Kidney (tissue), 14 donors: ENCODE data around the gene CALD1. TPM values are rescaled to one million over a fixed set of nuclear protein-coding genes. Genes with fewer than 3 reads are reported as not detected.

Experiments
- DNase-seq, 5 donors: peaks; one replicate each; pipeline ENCODE4 v3.0.0-alpha.2; 2013 to 2020
- FAIRE-seq: peaks from 2 replicates; lab custom pipeline; 2012; peaks lifted over from hg19 to GRCh38; lab: Jason Lieb, UNC
- H3K27ac ChIP-seq, 2 donors: one replicate each; pipeline ENCODE4 v1.7.0; 2013; ENCODE audit warnings: low read depth in 2 of 2, low read length in 2 of 2, inconsistent platforms in 1 of 2
- H3K27me3 ChIP-seq: one replicate; pipeline ENCODE4 v1.7.1; 2013; ENCODE audit warnings: low read length, inconsistent platforms; ENCODE audit not compliant: control insufficient read depth, insufficient read depth
- H3K36me3 ChIP-seq, 3 donors: one replicate each; pipeline versions ENCODE4 v1.7.0 to v1.7.1; 2013; ENCODE audit warnings: low read length in 3 of 3, control low read depth in 1 of 3, inconsistent platforms in 1 of 3; ENCODE audit not compliant: insufficient read depth in 3 of 3, control insufficient read depth in 2 of 3
- H3K4me1 ChIP-seq, 3 donors: one replicate each; pipeline versions ENCODE4 v1.7.0 to v1.7.1; 2013; ENCODE audit warnings: low read length in 3 of 3, inconsistent platforms in 1 of 3, low read depth in 1 of 3; ENCODE audit not compliant: control insufficient read depth in 2 of 3, insufficient read depth in 2 of 3
- H3K4me3 ChIP-seq, 3 donors: one replicate each; pipeline versions ENCODE4 v1.7.0 to v1.8.1; 2013; ENCODE audit warnings: low read length in 3 of 3, control low read depth in 1 of 3, inconsistent platforms in 1 of 3
- H3K9ac ChIP-seq, 3 donors: one replicate each; pipeline versions ENCODE4 v1.7.0 to v1.7.1; 2013; ENCODE audit warnings: low read length in 3 of 3, control low read depth in 1 of 3, inconsistent platforms in 1 of 3
- H3K9me3 ChIP-seq, 3 donors: one replicate each; pipeline versions ENCODE4 v1.7.0 to v1.7.1; 2013; ENCODE audit warnings: low read length in 3 of 3, control low read depth in 1 of 3, inconsistent platforms in 1 of 3; ENCODE audit not compliant: control insufficient read depth in 2 of 3, insufficient read depth in 1 of 3
- CTCF ChIP-seq: IDR thresholded peaks from 3 replicates; pipeline ENCODE4 v1.5.1; 2012; ENCODE audit warnings: mild to moderate bottlenecking, moderate library complexity, borderline replicate concordance; ENCODE audit not compliant: insufficient read depth; ENCODE audit errors: extremely low read depth
- intact Hi-C: fragments of 100-400 bp; cut with DNase I; formaldehyde crosslinking; loops from one replicate; pipeline ENCODE4 v1.11.1; 2022
- polyA plus RNA-seq: library from polyadenylated mRNA; stranded (reverse); fragments of 350-450 nt; fragmentation: Illumina TruSeq; extraction: RNeasy Lipid Tissue Mini Kit (QIAGEN cat#74804); gene quantifications from one replicate; pipeline ENCODE4 v1.2.3, GENCODE V29; 2014; ENCODE audit warnings: low read depth, low replicate concordance; ENCODE audit not compliant: insufficient read depth
- total RNA-seq: library from RNA; stranded (reverse); fragmentation: NEBNext Ultra II Directional; extraction: Animal tissue kit (Norgen Biotek cat#: 25700); gene quantifications from one replicate; pipeline ENCODE4 v1.2.1, GENCODE V29; 2021
- donor health status: control.
- donor health status: control.
- donor health status: control.
- donor health status: control.
- donor health status: control.
- donor health status: DM: yes; HTN: yes; CAD: no.
- donor health status: Normal renal cell carcinoma (clear cell type).

The CALD1 gene
- total and polyA plus RNA-seq, 2 donors from 2014 or later: 72.7 to 218 TPM

GRCh38 chr7:134741907-134742635 is 37.4 kb upstream of the CALD1 start:
- Histone ChIP-seq H3K36me3 (no peaks in the 10 kb centered on the region), H3K9me3 (no peaks in the 10 kb centered on the region), H3K27me3 (no peaks in the 10 kb centered on the region), H3K4me3 (no peak overlapping the region), H3K9ac (no peak overlapping the region), H3K27ac (peak overlapping the region; percentile 35), H3K4me1 (no peaks in the 10 kb centered on the region)
- FAIRE-seq: no peak
- intact Hi-C loops: no loop called here
- no peak for DNase-seq
- TF ChIP-seq CTCF: no peak

- DNase-seq (no peak), FAIRE-seq (no peak)
- no peak overlapping the region for H3K4me3 ChIP-seq
- H3K27ac ChIP-seq: peak overlapping the region in 1 of 2 donors; percentile 35
- TF ChIP-seq CTCF: no peak
- no peaks in the 10 kb centered on the region for H3K27me3 ChIP-seq
- no peaks in the 10 kb centered on the region for H3K4me1 ChIP-seq
- H3K9me3 ChIP-seq: no peaks in the 10 kb centered on the region
- no peak overlapping the region for H3K9ac ChIP-seq
- intact Hi-C loops: no loop called here
- no peaks in the 10 kb centered on the region for H3K36me3 ChIP-seq
Measured at GRCh38 chr7:134742688-134743350, 36.6 kb upstream of the CALD1 start.

GRCh38 chr7:134744569-134744968 is 34.9 kb upstream of the CALD1 start:
- Histone ChIP-seq H3K4me1 (no peaks in the 10 kb centered on the region), H3K36me3 (no peaks in the 10 kb centered on the region), H3K9me3 (no peaks in the 10 kb centered on the region), H3K9ac (no peak overlapping the region), H3K27me3 (no peaks in the 10 kb centered on the region), H3K27ac (no peak overlapping the region), H3K4me3 (no peak overlapping the region)
- DNase-seq (no peak), FAIRE-seq (no peak)
- intact Hi-C loops: no loop called here
- TF ChIP-seq CTCF: no peak
